ENCODE results near the gene DCK.
"Not testable (repeated sequence)": the region's sequence is repeated elsewhere in the genome, so short reads cannot be mapped to it uniquely, and the experiment has no call there.

DCK gene

DNA sequence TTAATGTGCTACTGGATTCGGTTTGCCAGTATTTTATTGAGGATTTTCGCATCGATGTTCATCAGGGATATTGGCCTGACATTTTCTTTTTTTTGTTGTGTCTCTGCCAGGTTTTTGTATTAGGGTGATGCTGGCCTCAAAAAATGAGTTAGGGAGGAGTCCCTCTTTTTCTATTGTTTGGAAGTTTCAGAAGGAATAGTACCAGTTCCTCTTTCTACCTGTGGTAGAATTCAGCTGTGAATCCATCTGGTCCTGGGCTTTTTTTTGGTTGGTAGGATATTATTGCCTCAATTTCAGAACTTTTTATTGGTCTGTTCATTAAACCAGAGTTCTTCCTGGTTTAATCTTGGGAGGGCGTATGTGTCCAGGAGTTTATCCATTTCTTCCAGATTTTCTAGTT lies 7.9 kb downstream of the DCK start:
- not testable (repeated sequence) for DNase-seq (ENCODE audit: low read depth in 2 of 2)

GRCh38 chr4:71004281-71004851 lies 10.9 kb downstream of the DCK start:
- no peak for DNase-seq (ENCODE audit: low read depth in 2 of 2)

- DNase-seq (ENCODE audit: low read depth in 2 of 2): not testable (repeated sequence)
Measured at GRCh38 chr4:71005025-71005424, 11.6 kb downstream of the DCK start.

GRCh38 chr4:71006203-71006907 lies 12.9 kb downstream of the DCK start:
- DNase-seq (ENCODE audit: low read depth in 2 of 2): no peak

GRCh38 chr4:71008196-71008595 lies 14.7 kb downstream of the DCK start:
- no peak for DNase-seq (ENCODE audit: low read depth in 2 of 2)

DNA sequence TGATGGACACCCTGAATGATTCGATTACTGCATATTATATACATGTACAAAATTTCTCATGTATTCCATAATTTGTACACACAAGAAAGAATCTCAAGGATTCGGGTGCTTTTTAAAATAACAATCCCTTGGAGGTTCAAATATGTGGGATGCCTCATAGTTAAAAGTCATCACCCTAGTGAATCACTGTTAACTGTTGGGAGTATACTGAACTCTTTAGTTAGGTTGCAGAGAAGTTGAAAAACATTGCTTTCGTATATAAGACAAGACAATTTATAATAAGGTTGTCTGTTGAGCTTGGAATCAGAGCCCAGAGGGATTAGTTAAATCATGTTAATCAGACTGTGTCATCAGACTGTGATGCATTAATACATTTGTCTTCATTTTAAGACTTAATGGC lies 15.6 kb downstream of the DCK start:
- DNase-seq (ENCODE audit: low read depth in 2 of 2): peak; percentile 39 to 48

DNA sequence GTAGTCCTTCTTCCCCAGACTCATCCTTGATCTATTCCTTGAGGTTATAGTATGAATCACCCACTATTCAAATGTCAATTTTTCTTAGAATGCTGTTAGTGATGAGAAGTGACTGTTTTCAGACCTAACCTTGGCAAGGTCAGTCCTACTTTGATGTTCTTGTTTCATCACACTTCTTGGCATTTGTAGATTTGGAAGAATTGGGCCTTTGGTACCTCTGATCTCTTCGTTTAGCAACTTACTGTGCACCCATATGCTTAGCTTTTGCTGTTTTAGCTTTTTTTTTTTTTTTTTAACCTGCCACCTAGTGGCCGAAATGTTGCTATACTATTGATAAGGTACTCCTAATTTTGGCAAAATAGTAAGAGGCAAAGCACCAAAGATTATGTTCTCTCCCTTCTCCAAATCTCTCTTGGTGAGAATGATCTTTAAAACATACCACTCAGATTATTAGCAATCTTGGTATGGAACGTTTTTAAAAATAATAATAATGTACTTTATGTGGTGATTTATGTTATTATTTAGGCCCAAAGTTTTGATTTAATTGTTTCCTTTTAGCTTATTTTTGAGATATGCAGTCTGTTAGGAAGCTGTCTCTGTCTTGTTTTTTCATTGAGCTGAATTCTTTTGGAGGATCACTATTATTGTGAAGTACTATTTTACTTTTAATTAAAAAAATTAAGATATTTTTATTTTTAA lies 16.6 kb downstream of the DCK start:
- DNase-seq (ENCODE audit: low read depth in 2 of 2): peak; percentile 34 to 36

- no peak for DNase-seq (ENCODE audit: low read depth in 2 of 2)
Measured at GRCh38 chr4:71011451-71011850, 18.0 kb downstream of the DCK start.

GRCh38 chr4:71017391-71017790 lies 23.9 kb downstream of the DCK start:
- DNase-seq (ENCODE audit: low read depth in 2 of 2): not testable (repeated sequence)

DNA sequence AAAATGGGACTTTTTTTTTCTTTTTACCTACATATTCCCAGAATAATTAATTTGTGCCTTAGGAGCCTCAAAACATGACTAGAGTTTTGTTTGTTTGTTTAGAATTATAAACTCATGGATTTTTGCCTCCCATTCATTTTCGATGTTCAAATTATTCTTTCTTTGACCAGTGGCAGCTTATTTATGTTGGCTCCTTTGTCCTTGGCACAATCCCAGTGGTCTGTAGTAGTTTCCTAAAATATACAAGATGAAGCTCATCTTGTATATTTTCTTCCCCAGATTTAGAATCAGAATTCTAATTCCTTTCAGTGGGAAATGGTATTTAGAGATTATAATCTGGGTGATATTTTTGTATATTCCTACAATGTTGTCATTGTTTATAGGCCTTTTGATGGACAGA lies 27.2 kb downstream of the DCK start:
- no peak for DNase-seq (ENCODE audit: low read depth in 2 of 2)

DNA sequence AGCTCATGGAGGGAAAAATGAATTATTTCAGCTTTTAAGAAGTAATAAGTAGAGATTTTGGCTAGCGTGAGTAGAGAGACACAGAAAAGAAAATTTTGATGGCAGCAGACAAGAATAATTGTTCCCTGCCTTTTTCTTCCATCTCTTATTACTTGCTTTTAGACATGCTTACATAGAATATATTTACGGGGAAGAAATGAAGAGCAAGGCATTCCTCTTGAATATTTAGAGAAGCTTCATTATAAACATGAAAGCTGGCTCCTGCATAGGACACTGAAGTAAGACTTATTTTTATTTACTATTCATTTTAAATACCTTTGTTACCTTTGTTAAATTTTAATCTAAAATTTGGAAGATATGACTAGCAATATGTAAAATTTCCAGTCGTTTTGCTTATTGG lies 32.2 kb downstream of the DCK start:
- DNase-seq (ENCODE audit: low read depth in 2 of 2): no peak

- peak; percentile 70 to 73 for DNase-seq (ENCODE audit: low read depth in 2 of 2)
Measured at GRCh38 chr4:71026086-71026485, 32.6 kb downstream of the DCK start.

- no peak for DNase-seq (ENCODE audit: low read depth in 2 of 2)
Measured at GRCh38 chr4:71027611-71028010, 34.2 kb downstream of the DCK start.

- DNase-seq (ENCODE audit: low read depth in 2 of 2): no peak
Measured at GRCh38 chr4:71029504-71029903, 36.1 kb downstream of the DCK start.

DNA sequence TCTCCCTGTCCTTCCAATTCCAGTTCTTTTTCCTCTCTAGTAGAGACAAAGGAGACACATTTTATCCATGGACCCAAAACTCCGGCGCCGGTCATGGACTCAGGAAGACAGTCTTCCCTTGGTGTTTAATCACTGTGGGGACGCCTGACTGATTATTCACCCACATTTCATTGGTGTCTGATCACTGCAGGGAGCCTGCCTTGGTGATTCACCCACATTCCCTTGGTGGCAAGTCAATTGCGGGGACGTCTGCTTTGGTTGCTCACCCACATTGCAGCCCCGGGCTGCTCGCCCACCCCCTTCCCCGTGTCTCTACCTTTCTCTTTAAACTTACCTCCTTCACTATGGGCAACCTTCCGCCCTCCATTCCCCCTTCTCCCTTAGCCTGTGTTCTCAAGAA lies 38.7 kb downstream of the DCK start:
- DNase-seq (ENCODE audit: low read depth in 2 of 2): peak; percentile 32 to 44

DNA sequence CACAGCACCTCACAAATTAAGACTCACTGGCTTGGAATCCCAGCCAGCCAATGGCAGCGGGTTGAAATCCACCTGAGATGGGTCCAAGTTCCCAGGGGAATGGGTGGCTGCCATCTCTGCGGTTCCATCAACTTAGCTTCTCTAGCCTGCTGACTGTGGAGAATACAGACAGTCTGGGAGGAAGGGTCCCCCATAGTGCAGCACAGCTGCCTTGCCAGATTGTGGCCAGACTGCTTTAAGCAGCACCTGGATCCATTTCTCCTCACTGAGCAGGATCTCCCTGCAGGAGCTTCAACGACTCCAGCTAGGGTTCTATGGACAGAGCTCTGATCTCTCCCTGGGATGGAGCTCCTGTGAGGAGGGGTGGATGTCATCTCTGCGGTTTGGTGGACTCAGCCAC lies 51.8 kb downstream of the DCK start:
- DNase-seq (ENCODE audit: low read depth in 2 of 2): no peak

DNA sequence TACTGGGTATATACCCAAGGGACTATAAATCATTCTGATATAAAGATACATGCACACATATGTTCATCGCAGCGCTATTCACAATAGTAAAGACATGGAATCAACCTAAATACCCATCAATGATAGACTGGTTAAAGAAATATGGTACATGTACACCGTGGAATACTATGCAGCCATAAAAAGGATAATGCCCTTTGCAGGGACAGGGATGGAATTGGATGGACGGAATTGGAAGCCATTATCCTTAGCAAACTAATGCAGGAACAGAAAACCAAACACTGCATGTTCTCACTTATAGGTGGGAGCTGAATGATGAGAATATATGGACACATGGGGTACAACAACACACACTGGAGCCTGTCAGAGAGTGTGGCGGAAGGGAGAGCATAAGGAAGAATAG lies 55.9 kb downstream of the DCK start:
- no peak for DNase-seq (ENCODE audit: low read depth in 2 of 2)

DNA sequence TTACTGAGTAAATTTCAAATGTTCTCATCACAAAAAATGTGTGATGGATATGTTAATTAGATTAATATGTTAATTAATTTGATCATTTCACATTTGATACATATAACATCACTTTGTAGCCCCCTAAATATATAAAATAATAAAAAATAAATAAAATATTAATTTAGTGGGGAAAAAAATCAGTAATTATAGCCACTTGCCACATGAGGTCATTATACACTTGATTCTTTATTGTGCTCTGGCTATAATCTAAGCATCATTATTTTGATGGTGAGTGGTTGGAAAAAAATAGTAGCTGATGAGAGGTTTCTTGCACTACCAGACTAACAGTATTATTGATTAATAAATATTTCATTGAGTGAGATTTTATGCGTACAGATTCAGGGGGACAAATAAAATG lies 57.4 kb downstream of the DCK start:
- no peak for DNase-seq (ENCODE audit: low read depth in 2 of 2)

- DNase-seq (ENCODE audit: low read depth in 2 of 2): no peak
Measured at GRCh38 chr4:71052034-71052433, 58.6 kb downstream of the DCK start.

- no peak for DNase-seq (ENCODE audit: low read depth in 2 of 2)
Measured at GRCh38 chr4:71052716-71053115, 59.3 kb downstream of the DCK start.

DNA sequence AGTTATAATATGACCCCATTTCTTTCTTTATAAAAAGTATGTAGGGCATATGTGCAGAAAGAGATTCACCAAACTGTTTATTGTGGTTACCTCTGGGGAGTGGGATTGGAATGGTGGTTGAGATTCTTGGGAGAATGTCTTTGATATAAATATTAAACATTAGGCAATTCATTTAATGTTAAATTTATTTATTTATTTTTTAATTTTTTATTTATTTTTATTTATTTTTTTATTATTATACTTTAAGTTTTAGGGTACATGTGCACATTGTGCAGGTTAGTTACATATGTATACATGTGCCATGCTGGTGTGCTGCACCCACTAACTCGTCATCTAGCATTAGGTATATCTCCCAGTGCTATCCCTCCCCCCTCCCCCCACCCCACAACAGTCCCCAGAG lies 60.2 kb downstream of the DCK start:
- not testable (repeated sequence) for DNase-seq (ENCODE audit: low read depth in 2 of 2)

- DNase-seq (ENCODE audit: low read depth in 2 of 2): not testable (repeated sequence)
Measured at GRCh38 chr4:71059573-71059972, 66.1 kb downstream of the DCK start.

- no peak for DNase-seq (ENCODE audit: low read depth in 2 of 2)
Measured at GRCh38 chr4:71062436-71062835, 69.0 kb downstream of the DCK start.

Measured in fibroblast of skin of left quadriceps (primary cell).